ENCODE measurements around the gene CEBPA. TPM values are rescaled to one million over a fixed set of nuclear protein-coding genes. Genes with fewer than 3 reads are reported as not detected.

The CEBPA gene
- total RNA-seq, 4 donors from 2014 or later, result 36.3 to 160 (median 89.2) TPM

- peaks cover 0 to 24% (median 4%) of the 10 kb centered on the region in 4 donors for H3K4me1 ChIP-seq
- DNase-seq, result no peak
These were observed 23.7 kb downstream of the CEBPA start for GRCh38 chr19:33278403-33279269.

DNA sequence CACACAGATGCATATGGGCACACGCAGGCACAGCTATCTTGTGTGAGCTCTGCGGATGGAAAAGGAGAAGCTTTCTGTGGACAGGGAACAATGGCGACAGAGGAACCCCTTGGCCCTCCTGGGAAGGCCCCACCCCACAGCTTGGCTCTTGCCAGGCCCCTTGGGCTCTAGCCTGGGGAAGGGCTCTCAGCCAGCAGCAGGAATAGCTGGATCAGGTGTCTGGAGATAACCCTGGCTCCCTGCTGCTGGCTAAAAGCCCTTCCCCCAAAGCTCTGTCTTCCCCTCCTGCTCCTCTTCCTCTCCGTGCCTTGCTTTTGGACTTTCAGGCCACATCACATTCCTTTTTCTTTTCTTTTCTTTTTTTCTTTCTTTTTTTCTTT, 24.3 kb downstream of the CEBPA start:
- DNase-seq, result no peak
- H3K9me3 ChIP-seq, result no peaks in the 10 kb centered on the region
- H3K4me3 ChIP-seq, result no peak overlapping the region
- no peaks in the 10 kb centered on the region for H3K36me3 ChIP-seq
- H3K27me3 ChIP-seq, result no peaks in the 10 kb centered on the region
- peaks cover 0 to 27% (median 4%) of the 10 kb centered on the region in 4 donors for H3K4me1 ChIP-seq
- TF ChIP-seq CTCF (IDR thresholded peaks at IDR 0.05), result no peak
- no peak for TF ChIP-seq POLR2A (IDR thresholded peaks at IDR 0.05)
- H3K27ac ChIP-seq, result no peak overlapping the region

More at GRCh38 chr19:33278403-33279269, 23.7 kb downstream of the CEBPA start:
- H3K27me3 ChIP-seq, result no peaks in the 10 kb centered on the region
- TF ChIP-seq POLR2A (IDR thresholded peaks at IDR 0.05), result no peak
- TF ChIP-seq CTCF (IDR thresholded peaks at IDR 0.05), result no peak
- no peaks in the 10 kb centered on the region for H3K36me3 ChIP-seq
- H3K9me3 ChIP-seq, result no peaks in the 10 kb centered on the region
- H3K27ac ChIP-seq, result no peak overlapping the region
- H3K4me3 ChIP-seq, result no peak overlapping the region

- peaks cover 0 to 27% (median 4%) of the 10 kb centered on the region in 4 donors for H3K4me1 ChIP-seq
- TF ChIP-seq POLR2A (IDR thresholded peaks at IDR 0.05), result no peak
- no peak for TF ChIP-seq CTCF (IDR thresholded peaks at IDR 0.05)
- no peaks in the 10 kb centered on the region for H3K9me3 ChIP-seq
These were observed 24.9 kb downstream of the CEBPA start for GRCh38 chr19:33277434-33277833.

DNA sequence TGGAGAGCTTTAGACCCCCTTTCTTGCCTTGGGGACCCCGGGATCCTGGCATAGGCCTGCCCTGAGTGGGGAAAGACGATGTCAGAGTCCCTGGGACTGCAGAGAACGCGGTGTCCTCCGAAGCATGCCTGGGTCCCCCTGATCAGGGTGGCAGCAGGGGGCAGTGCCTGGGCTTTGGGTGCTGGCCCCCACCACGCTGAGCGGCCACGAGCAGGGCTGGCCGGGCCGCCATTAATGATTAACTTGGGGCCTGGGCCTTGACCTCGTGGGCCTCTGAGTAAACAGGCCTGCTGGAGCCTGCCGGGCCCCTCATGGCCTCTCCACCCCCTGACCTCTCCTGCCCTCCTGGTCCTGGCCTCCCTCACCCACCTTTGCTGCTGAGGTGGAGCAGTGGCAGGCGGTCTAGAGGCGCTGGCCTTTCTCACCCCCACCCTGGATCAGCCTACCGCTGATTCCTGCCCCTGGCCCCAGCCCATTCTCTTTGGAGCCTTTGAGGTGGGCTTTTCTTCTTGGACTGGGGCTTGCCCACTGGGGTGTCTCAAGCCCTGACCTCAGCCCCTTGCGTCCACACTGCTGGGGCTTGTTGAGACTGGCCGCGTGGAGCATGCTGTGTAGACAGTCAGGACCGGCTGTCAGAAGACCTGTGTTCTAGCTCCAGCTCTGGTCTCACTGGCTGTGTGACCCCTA, 26.3 kb downstream of the CEBPA start:
- Histone ChIP-seq H3K4me3 (no peak overlapping the region), H3K9me3 (no peaks in the 10 kb centered on the region), H3K27me3 (no peaks in the 10 kb centered on the region), H3K27ac (no peak overlapping the region), H3K4me1 (peaks cover 0 to 21% (median 4%) of the 10 kb centered on the region in 4 donors), H3K36me3 (no peaks in the 10 kb centered on the region)
- DNase-seq, result no peak
- TF ChIP-seq CTCF (IDR thresholded peaks at IDR 0.05), result no peak
- no peak for TF ChIP-seq POLR2A (IDR thresholded peaks at IDR 0.05)

More at GRCh38 chr19:33277434-33277833, 24.9 kb downstream of the CEBPA start:
- H3K36me3 ChIP-seq, result no peaks in the 10 kb centered on the region
- no peak overlapping the region for H3K27ac ChIP-seq
- H3K4me3 ChIP-seq, result no peak overlapping the region
- no peak for DNase-seq
- H3K27me3 ChIP-seq, result no peaks in the 10 kb centered on the region

- peaks cover 0 to 19% (median 4%) of the 10 kb centered on the region in 4 donors for H3K4me1 ChIP-seq
- H3K36me3 ChIP-seq, result no peaks in the 10 kb centered on the region
- H3K4me3 ChIP-seq, result no peak overlapping the region
- TF ChIP-seq POLR2A (IDR thresholded peaks at IDR 0.05) (no peak), CTCF (IDR thresholded peaks at IDR 0.05) (no peak)
- no peak for DNase-seq
- no peaks in the 10 kb centered on the region for H3K27me3 ChIP-seq
- H3K27ac ChIP-seq, result no peak overlapping the region
- no peaks in the 10 kb centered on the region for H3K9me3 ChIP-seq
These were observed 26.8 kb downstream of the CEBPA start for GRCh38 chr19:33275559-33275932.
